ENCODE data around the gene POU5F1. TPM values are rescaled to one million over a fixed set of nuclear protein-coding genes. Genes with fewer than 3 reads are reported as not detected.
"Not testable (repeated sequence)": the region's sequence is repeated elsewhere in the genome, so short reads cannot be mapped to it uniquely, and the experiment has no call there.

Gene POU5F1
- total RNA-seq, 2 experiments from 2014 or later, result 0.21 TPM; not detected in 1

- Mint-ChIP-seq H3K27ac (peak overlapping the region; percentile 94), H3K36me3 (ENCODE audit: low read depth) (peaks cover 30% of the 10 kb centered on the region), H3K4me1 (peaks cover 63% of the 10 kb centered on the region), H3K4me3 (peak overlapping the region; percentile 74), H3K27me3 (no peaks in the 10 kb centered on the region), H3K9me3 (ENCODE audit: low read depth) (peaks cover 8% of the 10 kb centered on the region)
- no peak for ATAC-seq
- peak; percentile 46 for DNase-seq
- intact Hi-C loops (cut with DNase I, micrococcal nuclease), result loop anchor here (1.0 to 5.0 kb wide), 4 partner anchors 155 to 435 kb away; partner anchors contain the start of genes HLA-B (in 1 of the 2) and MICB (in 1 of the 2)
- CTCF ChIA-PET, result interaction anchor here (0.6 to 2.3 kb wide), 5 partner anchors 114 to 256 kb away, joined by 3 to 13 read pairs (median 3); no protein-coding TSS in a partner anchor
- POLR2A ChIA-PET, result interaction anchor here (0.8 kb wide), 1 partner anchor 152 kb away, joined by 3 read pairs; no protein-coding TSS in a partner anchor
Observed at GRCh38 chr6:31202259-31203166, 32.0 kb upstream of the POU5F1 start.

- ATAC-seq; POLR2A ChIA-PET; DNase-seq; H3K27me3 Mint-ChIP-seq; H3K9me3 Mint-ChIP-seq (ENCODE audit: low read depth): not testable (repeated sequence)
- peak overlapping the region; percentile 80 for H3K27ac Mint-ChIP-seq
- H3K4me3 Mint-ChIP-seq, result peak overlapping the region; percentile 76
- CTCF ChIA-PET, result interaction anchor here (0.7 to 1.5 kb wide), 2 partner anchors 62 to 168 kb away, joined by 3 to 6 read pairs; no protein-coding TSS in a partner anchor
- intact Hi-C loops (cut with DNase I, micrococcal nuclease), result loop anchor here in 1 of 2 experiments (5.0 kb wide), 3 partner anchors 373 to 872 kb away; partner anchors contain the start of genes BAG6, LTA and TRIM39
- peaks cover 35% of the 10 kb centered on the region for H3K36me3 Mint-ChIP-seq (ENCODE audit: low read depth)
- peaks cover 64% of the 10 kb centered on the region for H3K4me1 Mint-ChIP-seq
Observed at GRCh38 chr6:31199105-31199452, 28.6 kb upstream of the POU5F1 start.

- peak; percentile 97 for DNase-seq
- Mint-ChIP-seq H3K9me3 (ENCODE audit: low read depth) (peaks cover 8% of the 10 kb centered on the region), H3K4me1 (peaks cover 50% of the 10 kb centered on the region), H3K36me3 (ENCODE audit: low read depth) (peaks cover 35% of the 10 kb centered on the region), H3K4me3 (peak overlapping the region; percentile 76), H3K27ac (peak overlapping the region; percentile 80), H3K27me3 (no peaks in the 10 kb centered on the region)
- POLR2A ChIA-PET, result interaction anchor here (0.6 to 1.6 kb wide), 7 partner anchors 40 to 167 kb away, joined by 3 to 7 read pairs (median 4); partner anchors contain the start of gene TCF19
- intact Hi-C loops (cut with DNase I, micrococcal nuclease), result loop anchor here (1.0 to 5.0 kb wide), 14 partner anchors 39 to 870 kb away; partner anchors contain the start of genes HLA-B (in 2 of the 2), HLA-C (in 2 of the 2), TCF19 (in 2 of the 2) and BAG6 (in 1 of the 2)
- CTCF ChIA-PET, result interaction anchor here (0.6 to 2.9 kb wide), 17 partner anchors 11 to 652 kb away, joined by 3 to 33 read pairs (median 4); partner anchors contain the start of gene TCF19
- ATAC-seq, result peak; percentile 69
Observed at GRCh38 chr6:31197559-31198305, 27.2 kb upstream of the POU5F1 start.

GRCh38 chr6:31196251-31197022 is 26.0 kb upstream of the POU5F1 start:
- Mint-ChIP-seq H3K4me3 (peak overlapping the region; percentile 76), H3K4me1 (peaks cover 38% of the 10 kb centered on the region), H3K36me3 (ENCODE audit: low read depth) (peaks cover 28% of the 10 kb centered on the region), H3K27ac (peak overlapping the region; percentile 80)
- H3K9me3 Mint-ChIP-seq (ENCODE audit: low read depth); H3K27me3 Mint-ChIP-seq; ATAC-seq: not testable (repeated sequence)
- intact Hi-C loops (cut with DNase I, micrococcal nuclease), result loop anchor here (1.0 to 5.0 kb wide), 14 partner anchors 38 to 869 kb away; partner anchors contain the start of genes HLA-B (in 2 of the 2), HLA-C (in 2 of the 2), TCF19 (in 2 of the 2) and BAG6 (in 1 of the 2)
- CTCF ChIA-PET, result interaction anchor here (0.6 to 2.9 kb wide), 20 partner anchors 12 to 402 kb away, joined by 3 to 33 read pairs (median 4); no protein-coding TSS in a partner anchor
- DNase-seq, result peak; percentile 43
- POLR2A ChIA-PET, result interaction anchor here (0.6 to 1.7 kb wide), 10 partner anchors 16 to 668 kb away, joined by 3 to 7 read pairs (median 3); partner anchors contain the start of gene TNF

- H3K9me3 Mint-ChIP-seq (ENCODE audit: low read depth); ATAC-seq; DNase-seq; H3K4me3 Mint-ChIP-seq; H3K27me3 Mint-ChIP-seq: not testable (repeated sequence)
- POLR2A ChIA-PET, result interaction anchor here (0.6 to 1.7 kb wide), 2 partner anchors 24 to 171 kb away, joined by 3 to 5 read pairs; no protein-coding TSS in a partner anchor
- CTCF ChIA-PET, result interaction anchor here (0.6 to 2.9 kb wide), 6 partner anchors 11 to 403 kb away, joined by 3 to 33 read pairs (median 4); no protein-coding TSS in a partner anchor
- Mint-ChIP-seq H3K4me1 (peaks cover 31% of the 10 kb centered on the region), H3K27ac (peak overlapping the region; percentile 80), H3K36me3 (ENCODE audit: low read depth) (peaks cover 20% of the 10 kb centered on the region)
- intact Hi-C loops (cut with DNase I, micrococcal nuclease), result loop anchor here in 1 of 2 experiments (5.0 kb wide), 3 partner anchors 377 to 868 kb away; partner anchors contain the start of genes BAG6, LTA and TRIM39
Observed at GRCh38 chr6:31195308-31195979, 25.0 kb upstream of the POU5F1 start.

- H3K27me3 Mint-ChIP-seq, result no peaks in the 10 kb centered on the region
- ChIA-PET POLR2A (no interaction called here), CTCF (interaction anchor here (0.6 to 1.8 kb wide), 8 partner anchors 46 to 205 kb away, joined by 3 to 7 read pairs (median 3); no protein-coding TSS in a partner anchor)
- intact Hi-C loops (cut with DNase I, micrococcal nuclease), result no loop called here
- no peak overlapping the region for H3K4me3 Mint-ChIP-seq
- peaks cover 9% of the 10 kb centered on the region for H3K36me3 Mint-ChIP-seq (ENCODE audit: low read depth)
- DNase-seq, result no peak
- H3K9me3 Mint-ChIP-seq (ENCODE audit: low read depth), result no peaks in the 10 kb centered on the region
- H3K4me1 Mint-ChIP-seq, result peaks cover 21% of the 10 kb centered on the region
- ATAC-seq, result no peak
- H3K27ac Mint-ChIP-seq, result peak overlapping the region; percentile 43
Observed at GRCh38 chr6:31194061-31194834, 23.8 kb upstream of the POU5F1 start.

- peaks cover 6% of the 10 kb centered on the region for H3K36me3 Mint-ChIP-seq (ENCODE audit: low read depth)
- DNase-seq, result no peak
- POLR2A ChIA-PET, result no interaction called here
- CTCF ChIA-PET, result interaction anchor here (0.7 to 1.9 kb wide), 6 partner anchors 35 to 177 kb away, joined by 3 to 10 read pairs (median 5); partner anchors contain the start of genes PSORS1C2 and TCF19
- no peaks in the 10 kb centered on the region for H3K27me3 Mint-ChIP-seq
- H3K4me1 Mint-ChIP-seq, result peaks cover 14% of the 10 kb centered on the region
- H3K4me3 Mint-ChIP-seq, result no peak overlapping the region
- intact Hi-C loops (cut with DNase I, micrococcal nuclease), result no loop called here
- no peak overlapping the region for H3K27ac Mint-ChIP-seq
- ATAC-seq, result no peak
- H3K9me3 Mint-ChIP-seq (ENCODE audit: low read depth), result no peaks in the 10 kb centered on the region
Observed at GRCh38 chr6:31193206-31193605, 22.7 kb upstream of the POU5F1 start.

- intact Hi-C loops (cut with DNase I, micrococcal nuclease), result loop anchor here (1.0 kb wide), 1 partner anchor 55 kb away; no protein-coding TSS in a partner anchor
- not testable (repeated sequence) for H3K27me3 Mint-ChIP-seq; H3K27ac Mint-ChIP-seq; H3K36me3 Mint-ChIP-seq (ENCODE audit: low read depth); ATAC-seq; H3K4me3 Mint-ChIP-seq; H3K9me3 Mint-ChIP-seq (ENCODE audit: low read depth)
- ChIA-PET POLR2A (interaction anchor here (0.6 kb wide), 1 partner anchor 636 kb away, joined by 3 read pairs; no protein-coding TSS in a partner anchor), CTCF (interaction anchor here (0.7 to 2.3 kb wide), 10 partner anchors 17 to 178 kb away, joined by 3 to 12 read pairs (median 5); partner anchors contain the start of genes PSORS1C2 and TCF19)
- peak; percentile 78 for DNase-seq
- H3K4me1 Mint-ChIP-seq, result peaks cover 14% of the 10 kb centered on the region
Observed at GRCh38 chr6:31192431-31193105, 22.1 kb upstream of the POU5F1 start.
